H1 (cell line): ENCODE data around the gene PPP1R14C. TPM values are rescaled to one million over a fixed set of nuclear protein-coding genes. Genes with fewer than 3 reads are reported as not detected.

Source experiments
- NRF1 ChIP-seq: IDR thresholded peaks from 2 replicates; pipeline ENCODE4 v1.6.1; 2011; ENCODE audit warnings: mild to moderate bottlenecking, low read depth, low read length, improper control_type of control experiment
- PHF8 ChIP-seq: fragments of 200-600 bp; sonication (generic); conservative IDR thresholded peaks from 2 replicates; pipeline ENCODE4 v1.7.1; 2012; ENCODE audit warnings: low read depth, mild to moderate bottlenecking, inconsistent platforms, low read length, moderate library complexity
- RFX5 ChIP-seq: IDR thresholded peaks from 2 replicates; pipeline ENCODE4 v1.6.1; 2011; ENCODE audit warnings: low read depth, low read length, improper control_type of control experiment, borderline replicate concordance
- TCF12 ChIP-seq: IDR thresholded peaks from 2 replicates; pipeline ENCODE4 v1.6.1; 2011; ENCODE audit warnings: low read depth, mild to moderate bottlenecking, low read length
- polyA plus RNA-seq, 7 experiments: library from polyadenylated mRNA; depleted of rRNA in 3 of 7; stranded (reverse) in 5 of 7; unstranded in 2 of 7; fragments of >200 nt in 5 of 7; fragments of 200-250 nt in 2 of 7; gene quantifications; 1 replicate in 5 of 7; 2 replicates in 1 of 7; 4 replicates in 1 of 7; pipeline versions ENCODE4 v1.2.1 to v1.2.3, GENCODE V29; 2011 to 2013; ENCODE audit warnings: missing spikeins in 2 of 7, mixed read lengths in 2 of 7
- total RNA-seq: library from RNA; stranded (reverse); fragmentation: NEBNext Ultra II Directional; extraction: Animal tissue kit (Norgen Biotek cat#: 25700); gene quantifications from 2 replicates; pipeline ENCODE4 v1.2.1, GENCODE V29; 2021

The PPP1R14C gene
- total and polyA plus RNA-seq, 2 of the 8 experiments (the other 6 are each of a cell fraction or from before 2014, with no cell fraction given): 0.30 to 0.61 TPM

GRCh38 chr6:150119173-150119572, 23.7 kb upstream of the PPP1R14C start (continued):
- no peak for TF ChIP-seq TCF12
- no peak for TF ChIP-seq NRF1
- no peak for TF ChIP-seq PHF8
- TF ChIP-seq RFX5: no peak
